ENCODE data around the gene FRY.

DNA sequence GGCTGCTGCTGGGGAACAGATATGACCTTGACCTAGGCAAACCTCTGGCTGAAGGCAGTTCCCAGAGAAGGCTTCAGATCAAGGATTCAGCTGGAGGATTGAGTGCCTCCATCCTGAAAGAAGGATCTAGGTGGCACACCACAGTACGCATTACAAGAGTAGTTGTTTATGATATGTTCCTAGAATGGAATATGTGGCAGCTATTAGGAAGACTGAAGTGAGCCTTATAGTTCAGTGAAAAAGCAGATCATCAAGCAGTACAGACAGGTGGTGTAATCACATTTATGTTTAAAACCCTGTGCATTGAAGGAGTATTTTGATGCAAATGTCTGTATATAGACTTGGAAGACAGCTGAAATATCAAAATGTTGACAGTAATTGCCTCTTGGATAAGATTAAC lies 167.6 kb downstream of the FRY start:
- TF ChIP-seq, protein P1, sequence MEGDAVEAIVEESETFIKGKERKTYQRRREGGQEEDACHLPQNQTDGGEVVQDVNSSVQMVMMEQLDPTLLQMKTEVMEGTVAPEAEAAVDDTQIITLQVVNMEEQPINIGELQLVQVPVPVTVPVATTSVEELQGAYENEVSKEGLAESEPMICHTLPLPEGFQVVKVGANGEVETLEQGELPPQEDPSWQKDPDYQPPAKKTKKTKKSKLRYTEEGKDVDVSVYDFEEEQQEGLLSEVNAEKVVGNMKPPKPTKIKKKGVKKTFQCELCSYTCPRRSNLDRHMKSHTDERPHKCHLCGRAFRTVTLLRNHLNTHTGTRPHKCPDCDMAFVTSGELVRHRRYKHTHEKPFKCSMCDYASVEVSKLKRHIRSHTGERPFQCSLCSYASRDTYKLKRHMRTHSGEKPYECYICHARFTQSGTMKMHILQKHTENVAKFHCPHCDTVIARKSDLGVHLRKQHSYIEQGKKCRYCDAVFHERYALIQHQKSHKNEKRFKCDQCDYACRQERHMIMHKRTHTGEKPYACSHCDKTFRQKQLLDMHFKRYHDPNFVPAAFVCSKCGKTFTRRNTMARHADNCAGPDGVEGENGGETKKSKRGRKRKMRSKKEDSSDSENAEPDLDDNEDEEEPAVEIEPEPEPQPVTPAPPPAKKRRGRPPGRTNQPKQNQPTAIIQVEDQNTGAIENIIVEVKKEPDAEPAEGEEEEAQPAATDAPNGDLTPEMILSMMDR (IDR thresholded peaks at IDR 0.05): no peak
- TF ChIP-seq POLR2A (IDR thresholded peaks at IDR 0.05): no peak
